Measurements from ENCODE around the gene TIRAP.
A peak's percentile ranks its signal among the peaks of the same experiment; 100 is the strongest.
"Not testable (repeated sequence)": the region's sequence is repeated elsewhere in the genome, so short reads cannot be mapped to it uniquely, and the experiment has no call there.

The TIRAP gene

GRCh38 chr11:126282736-126283591, at the start of gene TIRAP:
Gene TIRAP, plus strand, starts transcription at chr11:126283093. Its CDS starts 7,802 bp downstream, at chr11:126290895.
- peak within 1 kb of the TSS; percentile 98 for H3K27ac ChIP-seq
- TF ChIP-seq CTCF (conservative IDR thresholded peaks at IDR 0.05): no peak

- peak overlapping the region; percentile 55 for H3K27ac ChIP-seq
- TF ChIP-seq CTCF (conservative IDR thresholded peaks at IDR 0.05): no peak
Measured at GRCh38 chr11:126233391-126233790, 49.5 kb upstream of the TIRAP start.

- no peak overlapping the region for H3K27ac ChIP-seq
- TF ChIP-seq CTCF (conservative IDR thresholded peaks at IDR 0.05): no peak
Measured at GRCh38 chr11:126246636-126247035, 36.3 kb upstream of the TIRAP start.

GRCh38 chr11:126253265-126253664, 29.6 kb upstream of the TIRAP start:
- no peak overlapping the region for H3K27ac ChIP-seq

GRCh38 chr11:126254819-126255218, 28.1 kb upstream of the TIRAP start:
- no peak overlapping the region for H3K27ac ChIP-seq
- no peak for TF ChIP-seq CTCF (conservative IDR thresholded peaks at IDR 0.05)

More at GRCh38 chr11:126253265-126253664, 29.6 kb upstream of the TIRAP start:
- TF ChIP-seq CTCF (conservative IDR thresholded peaks at IDR 0.05): no peak

GRCh38 chr11:126255507-126255906, 27.4 kb upstream of the TIRAP start:
- not testable (repeated sequence) for H3K27ac ChIP-seq

- H3K27ac ChIP-seq: no peak overlapping the region
- TF ChIP-seq CTCF (conservative IDR thresholded peaks at IDR 0.05): no peak
Measured at GRCh38 chr11:126256216-126256615, 26.7 kb upstream of the TIRAP start.

GRCh38 chr11:126257144-126257543, 25.7 kb upstream of the TIRAP start:
- TF ChIP-seq CTCF (conservative IDR thresholded peaks at IDR 0.05): no peak

More at GRCh38 chr11:126257144-126257543, 25.7 kb upstream of the TIRAP start:
- H3K27ac ChIP-seq: no peak overlapping the region

All from VCaP (cell line).